MCF 10A (cell line): ENCODE measurements around the gene KCNA10. TPM values are rescaled to one million over a fixed set of nuclear protein-coding genes. Genes with fewer than 3 reads are reported as not detected.

Experiments
- BruUV-seq: library from RNA; stranded (reverse); fragments of 400-500 nt; replicated peaks from 2 replicates; lab custom pipeline; 2021; lab: Mats Ljungman, UMichigan
- CTCF ChIA-PET: fragments of 300-600 bp; sonication (Branson Sonifier 250); formaldehyde crosslinking; extraction: SDS; loops from one replicate; lab custom pipeline; 2021; ENCODE audit warnings: antibody characterized with exemption, inconsistent platforms; lab: Yijun Ruan, JAX
- POLR2A ChIA-PET: fragments of 300-600, 350-650 bp; sonication (Branson Sonifier 250); formaldehyde crosslinking; extraction: SDS; loops from one replicate; lab custom pipeline; 2020; ENCODE audit warnings: antibody characterized with exemption, inconsistent platforms; lab: Yijun Ruan, JAX
- DNase-seq: peaks from one replicate; pipeline ENCODE4 v3.0.0-alpha.2; 2018; ENCODE audit not compliant: unreplicated experiment
- H3K27ac Mint-ChIP-seq: one replicate; pipeline ENCODE4 v1.8.0; 2022; ENCODE audit warnings: mild to moderate bottlenecking, low read depth, mixed read lengths; ENCODE audit not compliant: unreplicated experiment
- H3K27me3 Mint-ChIP-seq: one replicate; pipeline ENCODE4 v1.8.0; 2022; ENCODE audit warnings: mixed read lengths; ENCODE audit not compliant: insufficient read depth, unreplicated experiment
- H3K36me3 Mint-ChIP-seq: one replicate; pipeline ENCODE4 v1.8.0; 2022; ENCODE audit warnings: mild to moderate bottlenecking, moderate library complexity, mixed read lengths; ENCODE audit not compliant: insufficient read depth, unreplicated experiment
- H3K4me1 Mint-ChIP-seq: one replicate; pipeline ENCODE4 v1.8.0; 2022; ENCODE audit warnings: mixed read lengths; ENCODE audit not compliant: insufficient read depth, unreplicated experiment
- H3K4me3 Mint-ChIP-seq: one replicate; pipeline ENCODE4 v1.8.0; 2022; ENCODE audit warnings: mild to moderate bottlenecking, moderate library complexity, mixed read lengths; ENCODE audit not compliant: unreplicated experiment
- H3K9me3 Mint-ChIP-seq: one replicate; pipeline ENCODE4 v1.8.0; 2022; ENCODE audit warnings: mixed read lengths; ENCODE audit not compliant: unreplicated experiment
- intact Hi-C: fragments of 100-400 bp; cut with micrococcal nuclease; formaldehyde crosslinking; loops from 2 replicates; pipeline ENCODE4 v1.14.1; 2022
- total RNA-seq: library from RNA; stranded (reverse); gene quantifications from 2 replicates; pipeline ENCODE4 v1.2.3, GENCODE V29; 2022
- TF ChIP-seq, protein P1 (sequence below): fragments of 200-600 bp; IDR thresholded peaks from one replicate; pipeline ENCODE4 v1.8.0; 2022; ENCODE audit warnings: antibody characterized with exemption, mild to moderate bottlenecking; ENCODE audit not compliant: unreplicated experiment

KCNA10 gene
- total RNA-seq, 1 experiment from 2014 or later, result not detected

GRCh38 chr1:110538075-110538474 is 19.1 kb upstream of the KCNA10 start:
- H3K27ac Mint-ChIP-seq, result no peak overlapping the region

GRCh38 chr1:110535985-110536384 is 17.0 kb upstream of the KCNA10 start:
- Mint-ChIP-seq H3K4me3 (no peak overlapping the region), H3K27ac (no peak overlapping the region), H3K4me1 (no peaks in the 10 kb centered on the region), H3K9me3 (no peaks in the 10 kb centered on the region), H3K36me3 (no peaks in the 10 kb centered on the region), H3K27me3 (peaks cover 57% of the 10 kb centered on the region)
- no peak for DNase-seq
- ChIA-PET POLR2A (no interaction called here), CTCF (interaction anchor here (0.5 to 1.0 kb wide), 5 partner anchors 12 to 185 kb away, joined by 3 to 5 read pairs (median 3); no protein-coding TSS in a partner anchor)
- no TSS peak for BruUV-seq
- TF ChIP-seq, protein P1, sequence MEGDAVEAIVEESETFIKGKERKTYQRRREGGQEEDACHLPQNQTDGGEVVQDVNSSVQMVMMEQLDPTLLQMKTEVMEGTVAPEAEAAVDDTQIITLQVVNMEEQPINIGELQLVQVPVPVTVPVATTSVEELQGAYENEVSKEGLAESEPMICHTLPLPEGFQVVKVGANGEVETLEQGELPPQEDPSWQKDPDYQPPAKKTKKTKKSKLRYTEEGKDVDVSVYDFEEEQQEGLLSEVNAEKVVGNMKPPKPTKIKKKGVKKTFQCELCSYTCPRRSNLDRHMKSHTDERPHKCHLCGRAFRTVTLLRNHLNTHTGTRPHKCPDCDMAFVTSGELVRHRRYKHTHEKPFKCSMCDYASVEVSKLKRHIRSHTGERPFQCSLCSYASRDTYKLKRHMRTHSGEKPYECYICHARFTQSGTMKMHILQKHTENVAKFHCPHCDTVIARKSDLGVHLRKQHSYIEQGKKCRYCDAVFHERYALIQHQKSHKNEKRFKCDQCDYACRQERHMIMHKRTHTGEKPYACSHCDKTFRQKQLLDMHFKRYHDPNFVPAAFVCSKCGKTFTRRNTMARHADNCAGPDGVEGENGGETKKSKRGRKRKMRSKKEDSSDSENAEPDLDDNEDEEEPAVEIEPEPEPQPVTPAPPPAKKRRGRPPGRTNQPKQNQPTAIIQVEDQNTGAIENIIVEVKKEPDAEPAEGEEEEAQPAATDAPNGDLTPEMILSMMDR, result no peak
- intact Hi-C loops, result no loop called here

More at GRCh38 chr1:110538075-110538474, 19.1 kb upstream of the KCNA10 start:
- intact Hi-C loops, result no loop called here
- Mint-ChIP-seq H3K9me3 (no peaks in the 10 kb centered on the region), H3K4me3 (no peak overlapping the region), H3K36me3 (no peaks in the 10 kb centered on the region), H3K27me3 (peaks cover 45% of the 10 kb centered on the region), H3K4me1 (no peaks in the 10 kb centered on the region)
- ChIA-PET CTCF (interaction anchor here (0.7 to 1.6 kb wide), 2 partner anchors 9 to 227 kb away, joined by 3 read pairs; no protein-coding TSS in a partner anchor), POLR2A (interaction anchor here (0.7 kb wide), 1 partner anchor 1436 kb away, joined by 3 read pairs; no protein-coding TSS in a partner anchor)
- DNase-seq, result no peak
- TF ChIP-seq, protein P1, result no peak
- BruUV-seq, result no TSS peak

DNA sequence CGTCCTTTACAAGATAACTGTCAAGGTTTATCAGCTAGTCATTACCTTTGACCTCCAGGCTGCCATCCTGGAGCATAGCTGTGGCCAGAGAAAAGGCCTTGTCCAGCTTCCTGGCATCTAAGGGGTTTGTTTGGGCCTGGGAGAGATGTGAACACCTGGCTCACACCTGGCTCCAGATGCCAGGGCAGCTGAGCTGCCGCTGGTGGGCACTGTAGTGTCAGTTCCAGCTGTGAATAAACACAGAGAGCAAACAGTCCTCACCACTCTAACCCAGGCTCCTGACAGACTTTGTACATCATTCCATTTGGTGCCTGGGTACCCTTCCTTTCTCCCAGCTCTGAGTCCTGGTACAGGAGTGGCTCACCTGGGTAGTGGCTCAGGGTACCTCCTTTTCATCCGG is 14.3 kb upstream of the KCNA10 start:
- peaks cover 69% of the 10 kb centered on the region for H3K27me3 Mint-ChIP-seq
- no TSS peak for BruUV-seq
- ChIA-PET POLR2A (no interaction called here), CTCF (interaction anchor here (0.6 to 1.6 kb wide), 4 partner anchors 11 to 519 kb away, joined by 3 to 5 read pairs (median 3); no protein-coding TSS in a partner anchor)
- H3K27ac Mint-ChIP-seq, result no peak overlapping the region
- TF ChIP-seq, protein P1, result no peak
- H3K9me3 Mint-ChIP-seq, result no peaks in the 10 kb centered on the region
- intact Hi-C loops, result no loop called here
- DNase-seq, result no peak
- no peaks in the 10 kb centered on the region for H3K36me3 Mint-ChIP-seq
- H3K4me1 Mint-ChIP-seq, result no peaks in the 10 kb centered on the region
- no peak overlapping the region for H3K4me3 Mint-ChIP-seq

DNA sequence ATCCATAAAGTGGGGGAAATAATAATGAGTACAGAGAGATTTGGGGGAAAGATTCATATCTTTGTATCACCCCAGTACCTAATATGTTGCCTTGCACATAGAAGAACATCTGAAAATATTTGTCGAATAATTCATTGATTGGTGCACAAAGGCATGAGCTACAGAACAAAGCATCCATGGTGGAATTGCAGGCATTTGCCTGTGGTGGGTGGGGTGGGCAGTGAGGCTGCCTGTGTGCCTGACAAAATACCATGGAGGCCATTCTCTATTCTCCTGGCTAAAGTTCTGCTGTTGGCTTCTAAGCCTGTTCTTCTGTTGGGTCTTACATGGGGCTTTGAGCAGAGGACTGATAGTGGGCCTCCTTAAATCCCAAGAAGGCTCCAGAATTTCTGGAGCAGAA is 10.0 kb upstream of the KCNA10 start:
- H3K36me3 Mint-ChIP-seq, result no peaks in the 10 kb centered on the region
- no peak overlapping the region for H3K4me3 Mint-ChIP-seq
- intact Hi-C loops, result no loop called here
- ChIA-PET POLR2A (interaction anchor here (0.6 kb wide), 1 partner anchor 11 kb away, joined by 3 read pairs; no protein-coding TSS in a partner anchor), CTCF (interaction anchor here (0.9 kb wide), 1 partner anchor 10 kb away, joined by 3 read pairs; no protein-coding TSS in a partner anchor)
- BruUV-seq, result no TSS peak
- H3K27ac Mint-ChIP-seq, result no peak overlapping the region
- DNase-seq, result no peak
- H3K27me3 Mint-ChIP-seq, result peaks cover 64% of the 10 kb centered on the region
- peaks cover 8% of the 10 kb centered on the region for H3K4me1 Mint-ChIP-seq
- no peaks in the 10 kb centered on the region for H3K9me3 Mint-ChIP-seq
- TF ChIP-seq, protein P1, result no peak
